H1 (cell line): Measurements from ENCODE around the gene KCNIP3. TPM values are rescaled to one million over a fixed set of nuclear protein-coding genes. Genes with fewer than 3 reads are reported as not detected.

Experiments
- CTCF ChIA-PET: fragments of 300-600 bp; sonication (Branson Sonifier 250); formaldehyde crosslinking; loops from one replicate; lab custom pipeline; 2021; ENCODE audit not compliant: partially characterized antibody; lab: Charles Lee
- POLR2A ChIA-PET: fragments of 300-600 bp; sonication (Branson Sonifier 250); formaldehyde crosslinking; loops from one replicate; lab custom pipeline; 2021; ENCODE audit warnings: inconsistent platforms; ENCODE audit not compliant: partially characterized antibody; lab: Charles Lee
- DNase-seq, 2 experiments: peaks; one replicate each; pipeline versions ENCODE4 v3.0.0 to v3.0.0-alpha.2; 2010 to 2022; ENCODE audit warnings: low spot score in 2 of 2, low read depth in 1 of 2, mixed read lengths in 1 of 2
- FAIRE-seq: peaks from 2 replicates; lab custom pipeline; 2011; peaks lifted over from hg19 to GRCh38; lab: Jason Lieb, UNC
- H2AFZ ChIP-seq: 2 replicates; pipeline ENCODE4 v1.8.1; 2012; ENCODE audit warnings: low read length, inconsistent platforms
- H2AK5ac ChIP-seq: 2 replicates; pipeline ENCODE4 v1.6.1; 2013; ENCODE audit warnings: low read depth, low read length
- H2BK120ac ChIP-seq: replicated peaks from 2 replicates; pipeline ENCODE3; 2013; ENCODE audit warnings: low read depth, low read length, inconsistent platforms
- H2BK12ac ChIP-seq: 2 replicates; pipeline ENCODE4 v1.6.1; 2013; ENCODE audit warnings: low read depth, low read length
- H2BK15ac ChIP-seq: 2 replicates; pipeline ENCODE4 v1.6.1; 2013; ENCODE audit warnings: low read length
- H2BK20ac ChIP-seq: 2 replicates; pipeline ENCODE4 v1.6.1; 2013; ENCODE audit warnings: low read length
- H2BK5ac ChIP-seq: 2 replicates; pipeline ENCODE4 v1.6.1; 2013; ENCODE audit warnings: low read depth, low read length
- H3K14ac ChIP-seq: 2 replicates; pipeline ENCODE4 v1.6.1; 2013; ENCODE audit warnings: inconsistent platforms; ENCODE audit not compliant: insufficient read length
- H3K18ac ChIP-seq: 2 replicates; pipeline ENCODE4 v1.6.1; 2013; ENCODE audit warnings: low read length; ENCODE audit errors: extremely low read depth
- H3K23ac ChIP-seq: 2 replicates; pipeline ENCODE4 v1.6.1; 2013; ENCODE audit warnings: inconsistent platforms; ENCODE audit not compliant: insufficient read length
- H3K23me2 ChIP-seq: 2 replicates; pipeline ENCODE4 v1.6.1; 2013; ENCODE audit warnings: low read depth, low read length
- H3K27ac ChIP-seq: 2 replicates; pipeline ENCODE4 v1.6.1; 2011; ENCODE audit warnings: low read depth, low read length, inconsistent platforms
- H3K27me3 ChIP-seq, 4 experiments: replicated peaks in 1 of 4; 1 replicate in 1 of 4; 2 replicates in 3 of 4; pipeline versions ENCODE4 v1.6.1 to v1.8.1; 2011 to 2013; ENCODE audit warnings: low read length in 3 of 4, mild to moderate bottlenecking in 3 of 4, inconsistent platforms in 2 of 4, mixed read lengths in 2 of 4, moderate library complexity in 1 of 4; ENCODE audit not compliant: control insufficient read depth in 3 of 4, insufficient read depth in 3 of 4; ENCODE audit errors: extremely low read depth in 1 of 4
- H3K36me3 ChIP-seq, 4 experiments: 2 replicates each; pipeline versions ENCODE4 v1.6.1 to v1.8.1; 2011 to 2013; ENCODE audit warnings: mild to moderate bottlenecking in 4 of 4, low read length in 3 of 4, moderate library complexity in 2 of 4, control low read depth in 1 of 4, inconsistent platforms in 1 of 4; ENCODE audit not compliant: insufficient read depth in 4 of 4, control insufficient read depth in 2 of 4
- H3K4ac ChIP-seq: replicated peaks from 2 replicates; pipeline ENCODE3; 2013; ENCODE audit warnings: low read length, low read depth, mixed read lengths, inconsistent platforms; ENCODE audit not compliant: insufficient read length
- H3K4me1 ChIP-seq, 4 experiments: replicated peaks in 1 of 4; 1 replicate in 1 of 4; 2 replicates in 3 of 4; pipeline versions ENCODE4 v1.6.1 to v1.8.1; 2011 to 2013; ENCODE audit warnings: low read length in 3 of 4, inconsistent platforms in 2 of 4, mixed read lengths in 1 of 4; ENCODE audit not compliant: insufficient read depth in 4 of 4, control insufficient read depth in 3 of 4
- H3K4me2 ChIP-seq, 2 experiments: 2 replicates each; pipeline versions ENCODE4 v1.6.1 to v1.8.1; 2011 to 2013; ENCODE audit warnings: low read depth in 2 of 2, low read length in 2 of 2, control low read depth in 1 of 2, inconsistent platforms in 1 of 2, mild to moderate bottlenecking in 1 of 2; ENCODE audit not compliant: insufficient read depth in 1 of 2
- H3K4me3 ChIP-seq, 4 experiments: fragments of 200-600, 300-600 bp in 1 of 4; sonication (generic), shearing (Covaris generic), sonication (Bioruptor Twin) in 1 of 4; 2 replicates each; pipeline versions ENCODE4 v1.5.1 to v1.8.1; 2011 to 2016; ENCODE audit warnings: low read length in 4 of 4, low read depth in 3 of 4, control low read depth in 2 of 4, inconsistent platforms in 2 of 4, mild to moderate bottlenecking in 2 of 4, mixed read lengths in 1 of 4, moderate library complexity in 1 of 4; ENCODE audit not compliant: insufficient read depth in 2 of 4; ENCODE audit errors: extremely low read depth in 1 of 4
- H3K56ac ChIP-seq: replicated peaks from 2 replicates; pipeline ENCODE3; 2013; ENCODE audit warnings: low read depth, mild to moderate bottlenecking, mixed read lengths, low read length, inconsistent platforms; ENCODE audit not compliant: insufficient read length
- H3K79me1 ChIP-seq: 2 replicates; pipeline ENCODE4 v1.6.1; 2013; ENCODE audit warnings: low read depth, low read length, control low read depth
- H3K79me2 ChIP-seq, 2 experiments: 2 replicates each; pipeline versions ENCODE4 v1.6.1 to v1.8.1; 2012 to 2013; ENCODE audit warnings: low read length in 2 of 2, mild to moderate bottlenecking in 2 of 2, inconsistent platforms in 1 of 2; ENCODE audit not compliant: insufficient read depth in 2 of 2, control insufficient read depth in 1 of 2
- H3K9ac ChIP-seq, 4 experiments: replicated peaks in 1 of 4; 1 replicate in 1 of 4; 2 replicates in 3 of 4; pipeline versions ENCODE4 v1.6.1 to v1.8.1; 2011 to 2013; ENCODE audit warnings: low read depth in 3 of 4, low read length in 3 of 4, control low read depth in 2 of 4, mild to moderate bottlenecking in 2 of 4, moderate library complexity in 2 of 4, inconsistent platforms in 1 of 4; ENCODE audit errors: extremely low read depth in 1 of 4
- H3K9me3 ChIP-seq, 2 experiments: 2 replicates each; pipeline versions ENCODE4 v1.6.1 to v1.8.1; 2012 to 2013; ENCODE audit warnings: mild to moderate bottlenecking in 2 of 2, moderate library complexity in 2 of 2, control low read depth in 1 of 2, inconsistent platforms in 1 of 2, low read depth in 1 of 2, low read length in 1 of 2, mixed read lengths in 1 of 2; ENCODE audit not compliant: insufficient read depth in 2 of 2
- H4K20me1 ChIP-seq, 2 experiments: replicated peaks in 1 of 2; 2 replicates each; pipeline versions ENCODE3 to v1.8.1; 2011 to 2013; ENCODE audit warnings: inconsistent platforms in 2 of 2, low read length in 2 of 2, mild to moderate bottlenecking in 1 of 2; ENCODE audit not compliant: insufficient read depth in 2 of 2, control insufficient read depth in 1 of 2
- H4K5ac ChIP-seq: 2 replicates; pipeline ENCODE4 v1.6.1; 2013; ENCODE audit warnings: low read length, low read depth, mixed read lengths, inconsistent platforms; ENCODE audit not compliant: insufficient read length
- H4K8ac ChIP-seq: 2 replicates; pipeline ENCODE4 v1.8.0; 2013; ENCODE audit warnings: mild to moderate bottlenecking, moderate library complexity, low read length, inconsistent platforms; ENCODE audit not compliant: insufficient read depth; ENCODE audit errors: extremely low read depth
- H4K91ac ChIP-seq: replicated peaks from 2 replicates; pipeline ENCODE3; 2013; ENCODE audit warnings: low read length, mixed read lengths, inconsistent platforms; ENCODE audit not compliant: insufficient read length
- CEBPB ChIP-seq: IDR thresholded peaks from 2 replicates; pipeline ENCODE4 v1.6.1; 2012; ENCODE audit warnings: low read depth, low read length
- CREB1 ChIP-seq: IDR thresholded peaks from 2 replicates; pipeline ENCODE4 v1.6.1; 2012; ENCODE audit warnings: inconsistent platforms
- EGR1 ChIP-seq: IDR thresholded peaks from 2 replicates; pipeline ENCODE4 v1.6.1; 2011; ENCODE audit warnings: low read depth, low read length, borderline replicate concordance
- HDAC2 ChIP-seq, 2 experiments: fragments of 300-600 bp in 1 of 2; sonication (generic) in 1 of 2; IDR thresholded peaks; 2 replicates each; pipeline ENCODE4 v1.6.1; 2011 to 2012; ENCODE audit warnings: low read depth in 2 of 2, low read length in 2 of 2, mild to moderate bottlenecking in 2 of 2, moderate library complexity in 2 of 2, borderline replicate concordance in 1 of 2, inconsistent platforms in 1 of 2
- NANOG ChIP-seq: IDR thresholded peaks from 2 replicates; pipeline ENCODE4 v1.6.1; 2011; ENCODE audit warnings: low read length, low read depth, mild to moderate bottlenecking, inconsistent platforms; ENCODE audit not compliant: insufficient read depth, poor library complexity, severe bottlenecking
- RXRA ChIP-seq: IDR thresholded peaks from 2 replicates; pipeline ENCODE4 v1.6.1; 2011; ENCODE audit warnings: low read depth, mild to moderate bottlenecking, low read length, moderate library complexity; ENCODE audit not compliant: insufficient read depth
- SAP30 ChIP-seq: fragments of 300-600 bp; sonication (generic); IDR thresholded peaks from 2 replicates; pipeline ENCODE4 v1.7.1; 2012; ENCODE audit warnings: low read length, moderate library complexity, mild to moderate bottlenecking, inconsistent platforms; ENCODE audit not compliant: insufficient read depth, insufficient replicate concordance
- SIX5 ChIP-seq: IDR thresholded peaks from 2 replicates; pipeline ENCODE4 v1.6.1; 2011; ENCODE audit warnings: mild to moderate bottlenecking, low read depth, low read length
- SRF ChIP-seq: IDR thresholded peaks from 2 replicates; pipeline ENCODE4 v1.6.1; 2011; ENCODE audit warnings: mild to moderate bottlenecking, low read depth, low read length, moderate library complexity
- TAF1 ChIP-seq: IDR thresholded peaks from 2 replicates; pipeline ENCODE4 v1.6.1; 2011; ENCODE audit warnings: mild to moderate bottlenecking, low read depth, low read length
- TCF12 ChIP-seq: IDR thresholded peaks from 2 replicates; pipeline ENCODE4 v1.6.1; 2011; ENCODE audit warnings: low read depth, mild to moderate bottlenecking, low read length
- WGBS, 2 experiments: shearing (Covaris generic) in 1 of 2; methylation state at CpG; one replicate each; pipeline versions ENCODE4 v1.1.6 to v1.1.7; 2013 to 2015; ENCODE audit warnings: low lambda C conversion rate in 2 of 2, mixed read lengths in 2 of 2, inconsistent platforms in 1 of 2, low coverage in 1 of 2, missing lambda C conversion rate in 1 of 2; ENCODE audit not compliant: insufficient replicate concordance in 2 of 2, insufficient coverage in 1 of 2, insufficient read length in 1 of 2; ENCODE audit errors: extremely low coverage in 1 of 2, missing lambda C conversion rate in 1 of 2; 5-methylcytosine and 5-hydroxymethylcytosine counted together
- polyA plus RNA-seq, 7 experiments: library from polyadenylated mRNA; depleted of rRNA in 3 of 7; stranded (reverse) in 5 of 7; unstranded in 2 of 7; fragments of >200 nt in 5 of 7; fragments of 200-250 nt in 2 of 7; gene quantifications; 1 replicate in 5 of 7; 2 replicates in 1 of 7; 4 replicates in 1 of 7; pipeline versions ENCODE4 v1.2.1 to v1.2.3, GENCODE V29; 2011 to 2013; ENCODE audit warnings: missing spikeins in 2 of 7, mixed read lengths in 2 of 7
- total RNA-seq: library from RNA; stranded (reverse); fragmentation: NEBNext Ultra II Directional; extraction: Animal tissue kit (Norgen Biotek cat#: 25700); gene quantifications from 2 replicates; pipeline ENCODE4 v1.2.1, GENCODE V29; 2021
- TF ChIP-seq, protein P1 (sequence below): IDR thresholded peaks from 2 replicates; pipeline ENCODE4 v1.6.1; 2012; ENCODE audit warnings: inconsistent platforms

KCNIP3 gene
- total and polyA plus RNA-seq, 2 of the 8 experiments (the other 6 are each of a cell fraction or from before 2014, with no cell fraction given) = 0.33 to 1.9 TPM

DNA sequence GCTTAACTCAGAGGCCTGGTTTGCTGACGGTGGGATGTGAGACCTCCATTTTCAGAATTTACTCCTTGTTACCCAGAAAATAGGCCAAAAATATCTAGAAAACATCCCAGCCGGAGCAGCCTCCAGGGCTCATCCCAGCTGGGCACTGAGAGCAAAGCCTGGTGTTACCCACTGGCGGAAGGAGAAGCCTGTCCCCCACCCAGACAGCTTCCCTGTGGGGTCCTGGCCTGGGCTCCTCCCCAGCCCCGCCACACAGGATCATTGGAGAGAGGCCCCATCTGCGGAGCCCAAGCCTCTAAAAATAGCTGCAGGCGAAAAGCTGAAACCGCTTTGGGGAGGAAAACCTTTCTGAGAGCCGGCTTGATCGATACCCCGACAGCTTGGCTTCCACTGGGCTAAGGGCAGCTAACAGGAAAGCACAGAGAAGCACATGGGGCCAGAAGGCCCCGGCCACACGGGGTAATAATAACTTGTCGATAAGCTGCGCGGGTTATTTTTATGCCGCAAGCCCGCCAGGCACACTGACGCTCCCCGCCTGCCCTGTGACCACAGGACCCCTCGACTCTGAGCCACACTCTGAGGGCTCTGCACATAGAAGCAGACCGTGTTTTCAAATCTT, 78.5 kb downstream of the KCNIP3 start:
- H3K4me2 ChIP-seq = no peak overlapping the region
- H3K23me2 ChIP-seq = no peaks in the 10 kb centered on the region
- H2AFZ ChIP-seq = no peak overlapping the region
- H3K18ac ChIP-seq = no peak overlapping the region
- no peak overlapping the region for H4K8ac ChIP-seq
- ChIA-PET CTCF (interaction anchor here (1.2 kb wide), 1 partner anchor 14 kb away, joined by 5 read pairs; no protein-coding TSS in a partner anchor), POLR2A (no interaction called here)
- no peak for DNase-seq
- no peaks in the 10 kb centered on the region for H3K36me3 ChIP-seq
- no peak overlapping the region for H2BK120ac ChIP-seq
- H2BK12ac ChIP-seq = no peak overlapping the region
- no peaks in the 10 kb centered on the region for H3K79me1 ChIP-seq
- H2AK5ac ChIP-seq = no peak overlapping the region
- peaks cover 53 to 81% of the 10 kb centered on the region in 2 experiments for H3K9me3 ChIP-seq
- no peak overlapping the region for H3K14ac ChIP-seq
- no peak overlapping the region for H3K23ac ChIP-seq
- no peak overlapping the region for H4K5ac ChIP-seq
- peaks cover 0 to 6% (median 0%) of the 10 kb centered on the region in 4 experiments; a peak in 1 of 7 replicates for H3K4me1 ChIP-seq
- no peak overlapping the region for H3K27ac ChIP-seq
- no peak overlapping the region for H3K4ac ChIP-seq
- H2BK5ac ChIP-seq = no peak overlapping the region
- H4K20me1 ChIP-seq = no peaks in the 10 kb centered on the region
- H3K4me3 ChIP-seq = no peak overlapping the region
- no peaks in the 10 kb centered on the region for H3K27me3 ChIP-seq
- no peaks in the 10 kb centered on the region for H3K79me2 ChIP-seq
- H2BK15ac ChIP-seq = no peak overlapping the region
- H4K91ac ChIP-seq = no peak overlapping the region
- H3K56ac ChIP-seq = no peak overlapping the region
- no peak overlapping the region for H3K9ac ChIP-seq
- WGBS, 2 experiments = 89% methylated on average over 17 of the region's 21 CpGs; no CpG with 5 or more reads in 1 of the 2 experiments
- no peak for FAIRE-seq
- H2BK20ac ChIP-seq = no peak overlapping the region
- TF ChIP-seq TCF12 = no peak
- TF ChIP-seq SIX5 = no peak
- TF ChIP-seq TAF1 = no peak
- TF ChIP-seq, protein P1, sequence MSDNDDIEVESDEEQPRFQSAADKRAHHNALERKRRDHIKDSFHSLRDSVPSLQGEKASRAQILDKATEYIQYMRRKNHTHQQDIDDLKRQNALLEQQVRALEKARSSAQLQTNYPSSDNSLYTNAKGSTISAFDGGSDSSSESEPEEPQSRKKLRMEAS = no peak
- TF ChIP-seq RXRA = no peak
- no peak for TF ChIP-seq NANOG
- TF ChIP-seq CREB1 = no peak
- no peak for TF ChIP-seq CEBPB
- TF ChIP-seq EGR1 = no peak
- no peak for TF ChIP-seq SAP30
- TF ChIP-seq HDAC2 (IDR thresholded peaks at IDR 0.05; ENCODE audit: borderline replicate concordance in 1 of 2, low read depth in 2 of 2, low read length in 2 of 2) = no peak
- no peak for TF ChIP-seq SRF
